ENCODE measurements around the gene GBGT1.

GRCh38 chr9:133171161-133171961, 7.6 kb upstream of the GBGT1 start:
- no peak for TF ChIP-seq FOXJ3 (CRISPR knock-in tag; IDR thresholded peaks at IDR 0.05)
- TF ChIP-seq CTCF (IDR thresholded peaks at IDR 0.05), result no peak
- TF ChIP-seq SIN3A (IDR thresholded peaks at IDR 0.05; ENCODE audit: borderline replicate concordance, low read depth, low read length), result no peak
- no peak for TF ChIP-seq NFIC (IDR thresholded peaks at IDR 0.05; ENCODE audit: borderline replicate concordance)
- no peak for TF ChIP-seq REST (IDR thresholded peaks at IDR 0.05; ENCODE audit: low read depth, low read length)
- no peak for TF ChIP-seq POLR2AphosphoS5 (IDR thresholded peaks at IDR 0.05; ENCODE audit: low read depth, low read length)
- TF ChIP-seq FOXM1 (IDR thresholded peaks at IDR 0.05; ENCODE audit: low read depth), result no peak
- no peak for TF ChIP-seq JUND (IDR thresholded peaks at IDR 0.05)
- no peak for TF ChIP-seq RCOR1 (IDR thresholded peaks at IDR 0.05; ENCODE audit: low read length)
- no peak for TF ChIP-seq PBX3 (IDR thresholded peaks at IDR 0.05)
- no peak for TF ChIP-seq TAF1 (IDR thresholded peaks at IDR 0.05; ENCODE audit: borderline replicate concordance, low read depth, low read length)
- no peak for TF ChIP-seq SMC3 (IDR thresholded peaks at IDR 0.05; ENCODE audit: low read depth, low read length)
